Umbilical cord (tissue), 2 donors: ENCODE measurements around the gene ARMC5. TPM values are rescaled to one million over a fixed set of nuclear protein-coding genes. Genes with fewer than 3 reads are reported as not detected.
A peak's percentile ranks its signal among the peaks of the same experiment; 100 is the strongest.
"Not testable (repeated sequence)": the region's sequence is repeated elsewhere in the genome, so short reads cannot be mapped to it uniquely, and the experiment has no call there.

Experiments used
- DNase-seq: peaks from one replicate; pipeline ENCODE4 v3.0.0-alpha.2; 2015; ENCODE audit warnings: low spot score
- total RNA-seq: library from RNA; depleted of rRNA; stranded (reverse); fragments of >200 nt; gene quantifications from one replicate; pipeline ENCODE4 v1.2.3, GENCODE V29; 2014; ENCODE audit warnings: low replicate concordance; ENCODE audit not compliant: insufficient read depth

The ARMC5 gene
- total RNA-seq, 1 donor from 2014 or later: 8.2 TPM

GRCh38 chr16:31496670-31497069 is 37.4 kb downstream of the ARMC5 start:
- no peak for DNase-seq

- DNase-seq: no peak
Observed at GRCh38 chr16:31498493-31498892, 39.2 kb downstream of the ARMC5 start.

- DNase-seq: no peak
Observed at GRCh38 chr16:31499928-31500327, 40.6 kb downstream of the ARMC5 start.

GRCh38 chr16:31501226-31501965 is 42.1 kb downstream of the ARMC5 start:
- no peak for DNase-seq

GRCh38 chr16:31501966-31502348 is 42.7 kb downstream of the ARMC5 start:
- DNase-seq: no peak

- no peak for DNase-seq
Observed at GRCh38 chr16:31502981-31503380, 43.7 kb downstream of the ARMC5 start.

GRCh38 chr16:31503555-31503954 is 44.3 kb downstream of the ARMC5 start:
- not testable (repeated sequence) for DNase-seq

- DNase-seq: no peak
Observed at GRCh38 chr16:31504159-31504558, 44.9 kb downstream of the ARMC5 start.

GRCh38 chr16:31505483-31505882 is 46.2 kb downstream of the ARMC5 start:
- no peak for DNase-seq

GRCh38 chr16:31507617-31507928 is 48.3 kb downstream of the ARMC5 start:
- no peak for DNase-seq

- DNase-seq: peak; percentile 94
Observed at GRCh38 chr16:31507929-31508705, 48.8 kb downstream of the ARMC5 start, which contains the start of gene RUSF1. TSS of gene RUSF1 (minus strand) at chr16:31508391. CDS start at chr16:31508373, 18 bp downstream.

GRCh38 chr16:31508706-31509195 is 49.5 kb downstream of the ARMC5 start:
- peak; percentile 56 for DNase-seq

GRCh38 chr16:31513126-31513525 is 53.8 kb downstream of the ARMC5 start:
- DNase-seq: no peak

- no peak for DNase-seq
Observed at GRCh38 chr16:31513884-31514283, 54.6 kb downstream of the ARMC5 start.

Other genes starting within 250 kb of the ARMC5 start
- 0.72 TPM for gene TRIM72, start 245.4 kb upstream of the ARMC5 start, total RNA-seq
- not detected for gene PYDC1, start 242.4 kb upstream of the ARMC5 start, total RNA-seq
- 14.9 TPM for gene ITGAM, start 199.5 kb upstream of the ARMC5 start, total RNA-seq
- gene ITGAX, start 104.3 kb upstream of the ARMC5 start, total RNA-seq: 8.9 TPM
- not detected for gene ITGAD, start 66.2 kb upstream of the ARMC5 start, total RNA-seq
- gene COX6A2, start 31.1 kb upstream of the ARMC5 start, total RNA-seq: not detected
- gene ZNF843, start 16.7 kb upstream of the ARMC5 start, total RNA-seq: 0.96 TPM
- gene TGFB1I1, start 12.7 kb downstream of the ARMC5 start, total RNA-seq: 83.3 TPM
- 2.9 TPM for gene SLC5A2, start 23.6 kb downstream of the ARMC5 start, total RNA-seq
- gene RUSF1, start 48.9 kb downstream of the ARMC5 start, total RNA-seq: 68.1 TPM
- gene AHSP, start 68.4 kb downstream of the ARMC5 start, total RNA-seq: 61.6 TPM